PFSK-1 (cell line): ENCODE measurements around the gene LILRB3.

Source experiments
- FOXP2 ChIP-seq: optimal IDR thresholded peaks from 2 replicates; pipeline ENCODE3; 2011; ENCODE audit warnings: borderline replicate concordance, control low read depth, inconsistent platforms; ENCODE audit not compliant: insufficient read depth; ENCODE audit errors: extremely low read length, extremely low read depth
- POLR2AphosphoS5 ChIP-seq: IDR thresholded peaks from 2 replicates; pipeline ENCODE4 v1.6.1; 2012; ENCODE audit warnings: low read depth, mild to moderate bottlenecking, control low read depth, low read length, moderate library complexity
- SIN3A ChIP-seq: IDR thresholded peaks from 2 replicates; pipeline ENCODE4 v1.6.1; 2012; ENCODE audit warnings: mild to moderate bottlenecking, low read length, moderate library complexity, borderline replicate concordance; ENCODE audit not compliant: insufficient read depth
- TAF1 ChIP-seq: IDR thresholded peaks from 2 replicates; pipeline ENCODE4 v1.6.1; 2012; ENCODE audit warnings: low read length, control low read depth, borderline replicate concordance; ENCODE audit not compliant: insufficient read depth
- TF ChIP-seq, protein P1 (sequence below), 2 experiments: IDR thresholded peaks; 2 replicates each; pipeline versions ENCODE4 v1.6.1 to v1.8.0; 2011 to 2012; ENCODE audit warnings: low read depth in 2 of 2, low read length in 2 of 2, control low read depth in 1 of 2, inconsistent platforms in 1 of 2, mild to moderate bottlenecking in 1 of 2, moderate library complexity in 1 of 2; ENCODE audit not compliant: insufficient read depth in 1 of 2

The LILRB3 gene

GRCh38 chr19:54207983-54208783 lies 14.6 kb downstream of the LILRB3 start:
- TF ChIP-seq, protein P1, sequence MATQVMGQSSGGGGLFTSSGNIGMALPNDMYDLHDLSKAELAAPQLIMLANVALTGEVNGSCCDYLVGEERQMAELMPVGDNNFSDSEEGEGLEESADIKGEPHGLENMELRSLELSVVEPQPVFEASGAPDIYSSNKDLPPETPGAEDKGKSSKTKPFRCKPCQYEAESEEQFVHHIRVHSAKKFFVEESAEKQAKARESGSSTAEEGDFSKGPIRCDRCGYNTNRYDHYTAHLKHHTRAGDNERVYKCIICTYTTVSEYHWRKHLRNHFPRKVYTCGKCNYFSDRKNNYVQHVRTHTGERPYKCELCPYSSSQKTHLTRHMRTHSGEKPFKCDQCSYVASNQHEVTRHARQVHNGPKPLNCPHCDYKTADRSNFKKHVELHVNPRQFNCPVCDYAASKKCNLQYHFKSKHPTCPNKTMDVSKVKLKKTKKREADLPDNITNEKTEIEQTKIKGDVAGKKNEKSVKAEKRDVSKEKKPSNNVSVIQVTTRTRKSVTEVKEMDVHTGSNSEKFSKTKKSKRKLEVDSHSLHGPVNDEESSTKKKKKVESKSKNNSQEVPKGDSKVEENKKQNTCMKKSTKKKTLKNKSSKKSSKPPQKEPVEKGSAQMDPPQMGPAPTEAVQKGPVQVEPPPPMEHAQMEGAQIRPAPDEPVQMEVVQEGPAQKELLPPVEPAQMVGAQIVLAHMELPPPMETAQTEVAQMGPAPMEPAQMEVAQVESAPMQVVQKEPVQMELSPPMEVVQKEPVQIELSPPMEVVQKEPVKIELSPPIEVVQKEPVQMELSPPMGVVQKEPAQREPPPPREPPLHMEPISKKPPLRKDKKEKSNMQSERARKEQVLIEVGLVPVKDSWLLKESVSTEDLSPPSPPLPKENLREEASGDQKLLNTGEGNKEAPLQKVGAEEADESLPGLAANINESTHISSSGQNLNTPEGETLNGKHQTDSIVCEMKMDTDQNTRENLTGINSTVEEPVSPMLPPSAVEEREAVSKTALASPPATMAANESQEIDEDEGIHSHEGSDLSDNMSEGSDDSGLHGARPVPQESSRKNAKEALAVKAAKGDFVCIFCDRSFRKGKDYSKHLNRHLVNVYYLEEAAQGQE (IDR thresholded peaks at IDR 0.05; ENCODE audit: insufficient read depth in 1 of 2, low read depth in 2 of 2, low read length in 2 of 2) = peak in 1 of 2 experiments; percentile 53; a peak in 1 of 4 replicates
- peak; percentile 59 for TF ChIP-seq POLR2AphosphoS5
- TF ChIP-seq FOXP2 = peak; percentile 11
- TF ChIP-seq TAF1 = peak; percentile 48; the same call in 1 of the 2 replicates
- peak; percentile 79; the same call in 1 of the 2 replicates for TF ChIP-seq SIN3A

DNA sequence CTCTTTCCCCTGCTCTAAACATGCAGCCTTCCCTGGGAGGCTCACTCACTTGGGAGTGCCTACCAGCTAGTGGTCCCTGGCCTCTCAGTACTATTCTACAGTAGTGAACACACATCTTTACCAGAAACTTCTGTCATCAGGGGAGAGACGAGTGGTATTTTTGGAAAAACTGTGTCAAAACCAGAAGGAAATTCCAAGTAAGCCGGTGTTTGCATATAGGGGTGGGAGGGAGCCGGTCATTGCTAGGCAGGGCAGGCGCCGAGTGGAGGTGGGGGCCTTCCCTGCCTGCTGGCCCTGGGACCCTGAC lies 15.2 kb downstream of the LILRB3 start:
- TF ChIP-seq, protein P1 (IDR thresholded peaks at IDR 0.05; ENCODE audit: insufficient read depth in 1 of 2, low read depth in 2 of 2, low read length in 2 of 2) = no peak
- TF ChIP-seq SIN3A (no peak), TAF1 (no peak)

- TF ChIP-seq FOXP2 = no peak
- TF ChIP-seq, protein P1 (IDR thresholded peaks at IDR 0.05; ENCODE audit: insufficient read depth in 1 of 2, low read depth in 2 of 2, low read length in 2 of 2) = no peak
- TF ChIP-seq TAF1 = no peak
- TF ChIP-seq SIN3A = no peak
- no peak for TF ChIP-seq POLR2AphosphoS5
Measured at GRCh38 chr19:54206831-54207177, 16.0 kb downstream of the LILRB3 start.

DNA sequence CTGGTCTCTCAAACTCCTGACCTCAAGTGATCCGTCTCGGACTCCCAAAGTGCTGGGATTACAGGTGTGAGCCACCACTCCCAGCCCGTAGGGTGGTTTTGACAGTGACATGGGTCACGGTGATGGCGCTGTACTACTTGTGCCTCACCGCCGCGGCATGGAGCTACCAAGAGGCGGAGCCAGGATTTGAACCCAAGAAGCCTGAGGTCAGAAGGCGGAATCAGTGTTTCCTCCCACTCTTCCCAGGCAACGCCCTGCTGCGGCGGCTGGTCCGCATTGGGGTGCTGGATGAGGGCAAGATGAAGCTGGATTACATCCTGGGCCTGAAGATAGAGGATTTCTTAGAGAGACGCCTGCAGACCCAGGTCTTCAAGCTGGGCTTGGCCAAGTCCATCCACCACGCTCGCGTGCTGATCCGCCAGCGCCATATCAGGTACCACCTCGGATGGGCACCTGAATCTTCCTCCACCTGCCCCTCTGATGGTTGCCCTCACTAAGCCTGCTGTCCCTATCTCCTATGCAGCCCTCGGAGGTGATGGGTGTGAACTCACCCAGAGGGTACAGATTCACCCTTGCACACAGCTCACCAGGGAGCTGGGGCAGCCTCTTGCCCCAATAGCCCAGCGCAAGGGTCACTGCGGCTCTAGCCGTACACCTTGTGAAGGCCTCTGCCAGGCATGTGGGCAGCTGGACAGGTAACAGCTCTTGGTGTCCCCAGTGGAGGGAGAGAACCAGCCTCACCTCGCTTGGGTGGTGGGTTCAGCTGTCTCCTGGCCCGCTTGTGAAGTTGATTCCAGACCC lies 16.6 kb downstream of the LILRB3 start:
- TF ChIP-seq POLR2AphosphoS5 (no peak), SIN3A (no peak), FOXP2 (no peak), TAF1 (no peak)
- TF ChIP-seq, protein P1 (IDR thresholded peaks at IDR 0.05; ENCODE audit: insufficient read depth in 1 of 2, low read depth in 2 of 2, low read length in 2 of 2) = no peak
